Lung microvascular endothelial cell (primary cell): ENCODE data around the gene VRK1. TPM values are rescaled to one million over a fixed set of nuclear protein-coding genes. Genes with fewer than 3 reads are reported as not detected.

ENCODE experiments used
- DNase-seq, 2 donors: peaks; one replicate each; pipeline versions ENCODE4 v3.0.0 to v3.0.0-alpha.2; 2010; ENCODE audit warnings: low read depth in 2 of 2
- total RNA-seq: library from RNA; depleted of rRNA; stranded (reverse); fragments of >200 nt; gene quantifications from 2 replicates; pipeline ENCODE4 v1.2.1, GENCODE V29; 2014

VRK1 gene
- total RNA-seq, 1 donor from 2014 or later = 38.1 TPM

- peak in 1 of 2 donors; percentile 15 for DNase-seq
These were observed 27.1 kb downstream of the VRK1 start for GRCh38 chr14:96824283-96824682.

GRCh38 chr14:96826818-96827217, 29.6 kb downstream of the VRK1 start:
- no peak for DNase-seq

- no peak for DNase-seq
These were observed 30.1 kb downstream of the VRK1 start for GRCh38 chr14:96827290-96827689.

GRCh38 chr14:96829791-96830190, 32.6 kb downstream of the VRK1 start:
- no peak for DNase-seq

- no peak for DNase-seq
These were observed 33.8 kb downstream of the VRK1 start for GRCh38 chr14:96830946-96831345.

GRCh38 chr14:96832351-96832750, 35.2 kb downstream of the VRK1 start:
- no peak for DNase-seq

GRCh38 chr14:96838449-96838848, 41.3 kb downstream of the VRK1 start:
- no peak for DNase-seq

- DNase-seq = no peak
These were observed 42.1 kb downstream of the VRK1 start for GRCh38 chr14:96839251-96839650.

GRCh38 chr14:96843137-96843536, 46.0 kb downstream of the VRK1 start:
- no peak for DNase-seq

- DNase-seq = no peak
These were observed 47.8 kb downstream of the VRK1 start for GRCh38 chr14:96844857-96845570.

- DNase-seq = no peak
These were observed 50.3 kb downstream of the VRK1 start for GRCh38 chr14:96847451-96847850.

- DNase-seq = no peak
These were observed 50.8 kb downstream of the VRK1 start for GRCh38 chr14:96848011-96848410.

GRCh38 chr14:96849733-96850132, 52.6 kb downstream of the VRK1 start:
- no peak for DNase-seq

- no peak for DNase-seq
These were observed 54.7 kb downstream of the VRK1 start for GRCh38 chr14:96851694-96852381.

- DNase-seq = peak; percentile 67 to 71
These were observed 55.7 kb downstream of the VRK1 start for GRCh38 chr14:96852823-96853422.

- DNase-seq = no peak
These were observed 61.5 kb downstream of the VRK1 start for GRCh38 chr14:96858643-96859042.

- DNase-seq = peak in 1 of 2 donors; percentile 4
These were observed 64.6 kb downstream of the VRK1 start for GRCh38 chr14:96861568-96862310.

GRCh38 chr14:96863327-96863985, 66.3 kb downstream of the VRK1 start:
- DNase-seq = peak in 1 of 2 donors; percentile 3

GRCh38 chr14:96863986-96864330, 66.8 kb downstream of the VRK1 start:
- DNase-seq = no peak

- DNase-seq = no peak
These were observed 70.5 kb downstream of the VRK1 start for GRCh38 chr14:96867634-96868033.

- no peak for DNase-seq
These were observed 76.9 kb downstream of the VRK1 start for GRCh38 chr14:96874127-96874526.

- no peak for DNase-seq
These were observed 79.6 kb downstream of the VRK1 start for GRCh38 chr14:96876747-96877146.
